OCI-LY1 (cell line): ENCODE results near the gene MPZL3.

Source experiments
- CTCF ChIP-seq: fragments of 200-600 bp; sonication (generic), shearing (Covaris generic); IDR thresholded peaks from 2 replicates; pipeline ENCODE4 v1.5.1; 2017; ENCODE audit warnings: mild to moderate bottlenecking, antibody characterized with exemption, low read length, moderate library complexity, mixed read lengths
- EZH2 ChIP-seq: fragments of 200-600 bp; sonication (generic), shearing (Covaris generic); IDR thresholded peaks from 2 replicates; pipeline ENCODE4 v1.8.0; 2017; ENCODE audit warnings: borderline replicate concordance, mixed run types, mild to moderate bottlenecking, antibody characterized with exemption, low read length, moderate library complexity, mixed read lengths

DNA sequence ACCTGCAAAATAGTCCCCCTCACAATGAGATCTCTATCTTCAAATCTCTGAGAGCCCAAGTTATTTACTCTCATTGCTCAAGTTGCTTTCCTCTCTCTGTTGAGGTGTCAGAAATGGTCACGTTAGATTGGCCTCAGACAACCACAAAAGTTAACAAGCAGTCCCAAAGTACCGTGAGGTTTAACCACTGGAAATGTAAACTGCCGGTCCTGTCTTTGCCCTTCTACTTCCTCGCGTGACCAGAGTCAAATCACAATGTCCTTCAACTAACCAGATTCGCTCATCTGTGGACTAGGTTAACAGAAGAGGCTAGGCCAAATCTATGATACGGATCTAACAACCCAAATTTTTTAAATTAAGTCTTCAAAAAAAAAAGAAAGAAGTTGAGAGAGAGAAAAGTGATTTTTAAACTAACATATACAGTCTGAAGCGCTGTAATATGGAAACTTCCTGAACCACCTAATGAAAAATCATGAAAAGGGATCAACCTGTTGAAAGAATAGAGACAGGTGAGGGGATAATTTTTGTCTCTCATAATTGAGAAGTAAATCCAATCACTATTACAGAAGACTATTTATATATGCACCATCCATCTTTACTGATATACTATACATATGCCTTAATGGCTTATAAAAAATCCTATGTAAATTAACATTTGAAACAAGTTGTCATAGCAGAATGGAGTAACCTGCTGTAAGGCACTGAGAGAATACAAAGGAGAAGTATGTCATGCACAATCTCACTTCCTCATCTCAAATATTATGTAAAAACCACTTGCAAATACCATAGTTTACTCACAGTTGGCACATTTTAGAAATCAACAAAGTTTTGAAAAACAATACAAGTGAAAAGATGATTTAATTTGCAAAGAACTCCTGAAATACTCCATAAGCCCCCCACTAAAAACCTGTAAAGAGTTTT, 24.0 kb downstream of the MPZL3 start:
- TF ChIP-seq CTCF (no peak), EZH2 (no peak)
